NCI-H2081 (cell line): ENCODE results near the gene LAMC3.

Experiments
- DNase-seq, 2 experiments: peaks; one replicate each; lab custom pipeline; 2025; lab: John Stamatoyannopoulos, UW

Gene LAMC3

GRCh38 chr9:131008909-131009618, at the start of gene LAMC3:
Gene LAMC3 (plus strand): TSS chr9:131009174. CDS start chr9:131009215, 41 bp downstream.
- peak in 1 of 2 experiments; percentile 50 for DNase-seq

GRCh38 chr9:130959809-130960334, 49.1 kb upstream of the LAMC3 start:
- no peak for DNase-seq

- no peak for DNase-seq
Observed at GRCh38 chr9:130960522-130961378, 48.2 kb upstream of the LAMC3 start.

GRCh38 chr9:130961511-130962300, 47.3 kb upstream of the LAMC3 start:
- DNase-seq = no peak

GRCh38 chr9:130962418-130963316, 46.3 kb upstream of the LAMC3 start:
- no peak for DNase-seq

- no peak for DNase-seq
Observed at GRCh38 chr9:130963337-130963908, 45.6 kb upstream of the LAMC3 start.

GRCh38 chr9:130963916-130964315, 45.1 kb upstream of the LAMC3 start:
- no peak for DNase-seq

GRCh38 chr9:130965680-130966079, 43.3 kb upstream of the LAMC3 start:
- no peak for DNase-seq

- no peak for DNase-seq
Observed at GRCh38 chr9:130970052-130970451, 38.9 kb upstream of the LAMC3 start.

GRCh38 chr9:130970855-130971254, 38.1 kb upstream of the LAMC3 start:
- no peak for DNase-seq

- no peak for DNase-seq
Observed at GRCh38 chr9:130971294-130971849, 37.6 kb upstream of the LAMC3 start.

GRCh38 chr9:130972277-130972956, 36.6 kb upstream of the LAMC3 start:
- no peak for DNase-seq

- no peak for DNase-seq
Observed at GRCh38 chr9:130972957-130973685, 35.9 kb upstream of the LAMC3 start.

- DNase-seq = no peak
Observed at GRCh38 chr9:130973686-130974281, 35.2 kb upstream of the LAMC3 start.

- no peak for DNase-seq
Observed at GRCh38 chr9:130974697-130975096, 34.3 kb upstream of the LAMC3 start.

GRCh38 chr9:130975156-130975555, 33.8 kb upstream of the LAMC3 start:
- DNase-seq = no peak

- no peak for DNase-seq
Observed at GRCh38 chr9:130975932-130976841, 32.8 kb upstream of the LAMC3 start.

- DNase-seq = no peak
Observed at GRCh38 chr9:130977811-130978221, 31.2 kb upstream of the LAMC3 start.
